Esophagus muscularis mucosa (tissue), 4 donors: Measurements from ENCODE around the gene SRGAP3. TPM values are rescaled to one million over a fixed set of nuclear protein-coding genes. Genes with fewer than 3 reads are reported as not detected.

Experiments used
- DNase-seq: peaks from one replicate; pipeline ENCODE4 v3.0.0-alpha.2; 2017; ENCODE audit errors: extremely low spot score
- H3K27ac ChIP-seq, 4 donors: fragments of 200-600 bp; sonication (generic); replicated peaks in 1 of 4; 1 replicate in 3 of 4; 2 replicates in 1 of 4; pipeline ENCODE4 v1.5.1; 2016 to 2019; ENCODE audit warnings: mild to moderate bottlenecking in 1 of 4
- H3K27me3 ChIP-seq, 4 donors: fragments of 200-600 bp; sonication (generic); one replicate each; pipeline versions ENCODE4 v1.5.1 to v1.6.0; 2016 to 2019
- H3K36me3 ChIP-seq, 4 donors: fragments of 200-600 bp; sonication (generic); one replicate each; pipeline ENCODE4 v1.5.1; 2016 to 2019
- H3K4me1 ChIP-seq, 4 donors: fragments of 200-600 bp; sonication (generic); one replicate each; pipeline ENCODE4 v1.5.1; 2016 to 2019
- H3K4me3 ChIP-seq, 4 donors: fragments of 200-600 bp; sonication (generic); 1 replicate in 2 of 4; 2 replicates in 2 of 4; pipeline ENCODE4 v1.5.1; 2016 to 2019; ENCODE audit warnings: mild to moderate bottlenecking in 4 of 4, moderate library complexity in 1 of 4
- H3K9me3 ChIP-seq, 4 donors: fragments of 200-600 bp; sonication (generic); 1 replicate in 3 of 4; 2 replicates in 1 of 4; pipeline ENCODE4 v1.5.1; 2016 to 2019
- EP300 ChIP-seq: sonication (generic); formaldehyde crosslinking; IDR thresholded peaks from one replicate; pipeline ENCODE4 v1.6.1; 2017; ENCODE audit warnings: antibody characterized with exemption
- POLR2A ChIP-seq: fragments of 450-650 bp; IDR thresholded peaks from one replicate; pipeline ENCODE4 v1.6.1; 2017; ENCODE audit warnings: antibody characterized with exemption, moderate library complexity, mild to moderate bottlenecking, low read depth
- POLR2AphosphoS5 ChIP-seq, 2 donors: sonication (generic); formaldehyde crosslinking; IDR thresholded peaks; one replicate each; pipeline ENCODE4 v1.6.1; 2017; ENCODE audit warnings: antibody characterized with exemption in 2 of 2
- WGBS: methylation state at CpG from one replicate; pipeline ENCODE4 v1.1.5; 2018; 5-methylcytosine and 5-hydroxymethylcytosine counted together
- intact Hi-C: fragments of 100-400 bp; cut with DNase I; formaldehyde crosslinking; loops from one replicate; pipeline ENCODE4 v1.15.1; 2023
- total RNA-seq, 4 donors: library from RNA; depleted of rRNA; stranded (reverse); fragments of >200 nt; gene quantifications; one replicate each; pipeline versions ENCODE4 v1.1.0 to v1.2.1, GENCODE V29; 2016
- TF ChIP-seq, protein P1 (sequence below), 3 experiments: fragments of 200-600 bp in 2 of 3; fragments of 450-650 bp in 1 of 3; sonication (generic) in 2 of 3; IDR thresholded peaks; one replicate each; pipeline ENCODE4 v1.5.1; 2017 to 2019; ENCODE audit warnings: antibody characterized with exemption in 3 of 3, mild to moderate bottlenecking in 2 of 3, moderate library complexity in 1 of 3

The SRGAP3 gene
- total RNA-seq, 4 donors from 2014 or later, result 2.4 to 8.6 (median 3.1) TPM

DNA sequence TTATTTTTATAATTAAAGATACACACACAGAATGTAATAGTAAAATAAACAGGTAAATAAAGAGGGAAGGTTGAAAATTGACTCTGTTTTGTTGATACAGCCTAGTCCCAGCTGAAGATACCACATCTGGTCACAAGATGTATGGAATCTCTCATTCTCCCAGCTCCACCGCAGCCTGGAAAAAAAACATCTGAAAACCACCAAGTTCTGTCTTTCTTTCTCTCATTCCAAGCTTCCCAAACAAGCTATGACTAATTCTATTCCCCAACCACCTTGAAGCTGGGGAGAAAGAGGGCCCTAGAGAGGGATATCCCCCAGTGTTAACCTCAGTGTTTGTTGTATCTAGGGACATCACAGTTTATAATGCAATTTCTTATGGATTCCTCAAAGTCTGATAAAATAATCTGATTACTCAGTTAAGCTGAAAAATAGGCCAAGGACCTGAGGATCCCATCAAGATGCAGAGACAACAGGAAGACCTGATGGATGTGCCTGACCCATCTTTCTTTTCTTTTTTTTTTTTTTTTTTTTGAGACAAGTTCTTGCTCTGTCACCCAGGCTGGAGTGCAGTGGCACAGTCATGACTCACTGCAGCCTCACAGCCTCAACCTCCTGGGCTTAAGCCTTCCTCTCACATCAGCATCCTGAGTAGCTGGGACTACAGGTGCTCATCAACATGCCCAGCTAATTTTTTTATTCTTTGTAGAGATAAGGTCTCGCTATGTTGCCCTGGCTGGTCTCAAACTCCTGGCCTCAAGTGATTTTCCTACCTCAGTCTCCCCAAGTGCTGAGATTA lies 38.1 kb downstream of the SRGAP3 start:
- intact Hi-C loops, result no loop called here
- TF ChIP-seq POLR2A, result no peak
- no peak for TF ChIP-seq POLR2AphosphoS5 (IDR thresholded peaks at IDR 0.05)
- TF ChIP-seq, protein P1, sequence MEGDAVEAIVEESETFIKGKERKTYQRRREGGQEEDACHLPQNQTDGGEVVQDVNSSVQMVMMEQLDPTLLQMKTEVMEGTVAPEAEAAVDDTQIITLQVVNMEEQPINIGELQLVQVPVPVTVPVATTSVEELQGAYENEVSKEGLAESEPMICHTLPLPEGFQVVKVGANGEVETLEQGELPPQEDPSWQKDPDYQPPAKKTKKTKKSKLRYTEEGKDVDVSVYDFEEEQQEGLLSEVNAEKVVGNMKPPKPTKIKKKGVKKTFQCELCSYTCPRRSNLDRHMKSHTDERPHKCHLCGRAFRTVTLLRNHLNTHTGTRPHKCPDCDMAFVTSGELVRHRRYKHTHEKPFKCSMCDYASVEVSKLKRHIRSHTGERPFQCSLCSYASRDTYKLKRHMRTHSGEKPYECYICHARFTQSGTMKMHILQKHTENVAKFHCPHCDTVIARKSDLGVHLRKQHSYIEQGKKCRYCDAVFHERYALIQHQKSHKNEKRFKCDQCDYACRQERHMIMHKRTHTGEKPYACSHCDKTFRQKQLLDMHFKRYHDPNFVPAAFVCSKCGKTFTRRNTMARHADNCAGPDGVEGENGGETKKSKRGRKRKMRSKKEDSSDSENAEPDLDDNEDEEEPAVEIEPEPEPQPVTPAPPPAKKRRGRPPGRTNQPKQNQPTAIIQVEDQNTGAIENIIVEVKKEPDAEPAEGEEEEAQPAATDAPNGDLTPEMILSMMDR (IDR thresholded peaks at IDR 0.05), result no peak
- no peak for TF ChIP-seq EP300
- 78% methylated on average over 2 of the region's 2 CpGs for WGBS

DNA sequence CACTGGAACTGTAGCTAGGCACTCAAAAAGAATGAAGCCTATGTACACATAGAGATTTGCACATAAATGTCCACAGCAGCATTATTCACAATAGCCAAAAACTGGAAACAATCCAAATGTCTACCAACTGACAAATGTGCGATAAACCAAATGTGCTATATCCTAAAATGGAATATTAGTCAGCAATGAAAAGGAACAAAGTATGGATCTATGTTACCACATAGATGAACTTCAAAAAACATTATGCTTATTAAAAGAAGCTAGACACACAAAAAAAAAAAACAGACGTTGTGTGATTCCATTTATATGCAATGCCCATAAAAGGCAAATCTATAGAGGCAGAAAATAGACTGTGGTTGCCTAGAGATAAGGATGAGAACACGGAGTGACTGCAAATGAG lies 39.7 kb downstream of the SRGAP3 start:
- H3K4me1 ChIP-seq, result no peaks in the 10 kb centered on the region
- H3K27ac ChIP-seq, result no peak overlapping the region
- no peaks in the 10 kb centered on the region for H3K27me3 ChIP-seq
- H3K9me3 ChIP-seq, result no peaks in the 10 kb centered on the region
- TF ChIP-seq, protein P1 (IDR thresholded peaks at IDR 0.05), result no peak
- TF ChIP-seq EP300 (no peak), POLR2AphosphoS5 (IDR thresholded peaks at IDR 0.05) (no peak), POLR2A (no peak)
- intact Hi-C loops, result no loop called here
- 86% methylated on average over 3 of the region's 3 CpGs for WGBS
- no peak for DNase-seq
- no peak overlapping the region for H3K4me3 ChIP-seq
- H3K36me3 ChIP-seq, result no peaks in the 10 kb centered on the region

More for the DNA sequence above, 38.1 kb downstream of the SRGAP3 start:
- H3K36me3 ChIP-seq, result no peaks in the 10 kb centered on the region
- H3K4me3 ChIP-seq, result no peak overlapping the region
- no peak overlapping the region for H3K27ac ChIP-seq
- no peaks in the 10 kb centered on the region for H3K27me3 ChIP-seq
- H3K9me3 ChIP-seq, result no peaks in the 10 kb centered on the region
- no peaks in the 10 kb centered on the region for H3K4me1 ChIP-seq
- DNase-seq, result no peak

DNA sequence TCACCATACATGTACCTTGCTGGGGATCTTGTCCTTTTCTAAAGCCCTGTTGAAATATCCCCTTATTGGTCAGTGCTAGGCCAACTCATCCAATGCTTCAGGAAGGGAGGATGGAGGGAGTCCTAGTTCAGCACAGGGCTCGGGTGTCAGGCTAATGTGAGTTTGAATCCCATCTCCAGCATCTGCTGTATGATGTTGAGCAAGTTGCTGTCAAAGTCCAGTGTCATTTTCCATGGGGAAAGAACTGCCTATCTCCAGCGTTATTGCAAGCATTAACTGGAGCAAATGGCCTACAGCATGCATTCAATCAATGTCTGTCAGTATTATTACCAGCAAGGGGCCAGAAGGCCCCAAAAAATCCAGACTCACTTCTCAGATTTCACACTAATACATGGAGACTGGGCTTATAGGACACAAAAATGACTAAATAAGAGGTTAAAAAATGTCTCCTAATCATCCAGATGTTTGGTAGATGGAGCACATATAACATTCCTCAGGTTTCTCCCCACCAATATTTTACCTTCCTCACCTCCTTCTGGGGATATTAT lies 40.8 kb downstream of the SRGAP3 start:
- TF ChIP-seq EP300, result no peak
- no peak for TF ChIP-seq POLR2AphosphoS5 (IDR thresholded peaks at IDR 0.05)
- no peak overlapping the region for H3K27ac ChIP-seq
- 73% methylated on average over 2 of the region's 2 CpGs for WGBS
- no peaks in the 10 kb centered on the region for H3K27me3 ChIP-seq
- intact Hi-C loops, result no loop called here
- DNase-seq, result no peak
- H3K4me1 ChIP-seq, result no peaks in the 10 kb centered on the region
- H3K9me3 ChIP-seq, result no peaks in the 10 kb centered on the region
- H3K36me3 ChIP-seq, result no peaks in the 10 kb centered on the region
- no peak overlapping the region for H3K4me3 ChIP-seq

DNA sequence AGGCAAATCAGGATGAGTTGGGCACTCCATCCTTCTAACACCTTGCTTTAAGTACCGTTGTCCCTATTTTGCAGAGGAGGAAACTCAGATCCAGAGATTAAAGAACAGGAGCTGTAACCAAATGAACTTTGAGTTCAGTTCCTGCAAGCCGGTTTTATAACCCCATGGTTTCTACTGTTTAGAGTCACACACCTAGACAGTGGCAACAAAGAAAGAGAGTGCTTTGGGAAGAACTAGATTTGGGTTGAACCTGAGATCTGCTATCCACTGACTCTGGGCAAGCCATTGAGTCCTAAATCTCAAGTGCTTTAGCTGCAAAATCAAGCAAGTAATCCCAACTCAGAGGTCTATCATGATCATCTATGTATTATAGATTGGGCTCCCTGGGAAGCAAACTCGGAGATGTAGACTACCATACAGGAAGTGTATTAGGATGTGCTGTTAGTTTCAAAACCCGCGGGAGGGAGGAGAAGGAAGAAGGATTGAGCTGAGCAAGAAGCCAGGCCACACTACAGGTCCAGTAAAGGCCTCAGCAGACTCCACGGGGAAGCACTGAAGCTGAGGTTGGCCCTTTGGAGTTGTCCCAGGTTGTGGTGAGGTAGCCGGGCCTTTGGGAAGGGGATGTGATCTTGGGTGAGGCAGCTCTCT lies 42.2 kb downstream of the SRGAP3 start:
- Histone ChIP-seq H3K27ac (no peak overlapping the region), H3K4me3 (no peak overlapping the region), H3K4me1 (no peaks in the 10 kb centered on the region), H3K27me3 (no peaks in the 10 kb centered on the region), H3K9me3 (no peaks in the 10 kb centered on the region), H3K36me3 (no peaks in the 10 kb centered on the region)
- DNase-seq, result no peak
- intact Hi-C loops, result no loop called here
- TF ChIP-seq POLR2A, result no peak
- TF ChIP-seq, protein P1 (IDR thresholded peaks at IDR 0.05), result no peak
- no peak for TF ChIP-seq EP300
- TF ChIP-seq POLR2AphosphoS5 (IDR thresholded peaks at IDR 0.05), result no peak
- 86% methylated on average over 7 of the region's 7 CpGs for WGBS

DNA sequence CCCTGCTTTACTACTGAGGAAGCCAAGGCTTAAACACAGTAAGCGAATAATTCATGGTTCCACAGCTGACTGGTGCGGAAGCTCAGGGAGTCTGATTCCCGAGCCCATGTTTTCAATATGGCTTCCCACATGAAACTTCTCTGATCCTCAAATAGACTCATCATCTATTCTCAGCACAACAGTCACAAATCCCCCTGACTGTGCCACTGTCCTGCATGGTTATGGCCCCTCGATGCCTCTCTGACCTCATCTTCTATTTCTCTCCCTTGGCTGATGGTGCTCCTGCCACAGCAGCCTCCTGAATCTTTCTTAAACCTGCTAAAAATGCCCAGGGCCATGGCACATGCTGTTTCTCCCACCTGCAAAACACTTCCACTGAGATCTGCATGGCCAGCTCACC lies 43.2 kb downstream of the SRGAP3 start:
- DNase-seq, result no peak
- Histone ChIP-seq H3K4me3 (no peak overlapping the region), H3K4me1 (no peaks in the 10 kb centered on the region), H3K27me3 (no peaks in the 10 kb centered on the region), H3K27ac (no peak overlapping the region), H3K36me3 (no peaks in the 10 kb centered on the region), H3K9me3 (no peaks in the 10 kb centered on the region)
- 94% methylated on average over 4 of the region's 4 CpGs for WGBS
- TF ChIP-seq, protein P1 (IDR thresholded peaks at IDR 0.05), result no peak
- TF ChIP-seq POLR2A (no peak), POLR2AphosphoS5 (IDR thresholded peaks at IDR 0.05) (no peak), EP300 (no peak)
- intact Hi-C loops, result no loop called here
